ENCODE results near the gene FBXL17.

FBXL17 gene

DNA sequence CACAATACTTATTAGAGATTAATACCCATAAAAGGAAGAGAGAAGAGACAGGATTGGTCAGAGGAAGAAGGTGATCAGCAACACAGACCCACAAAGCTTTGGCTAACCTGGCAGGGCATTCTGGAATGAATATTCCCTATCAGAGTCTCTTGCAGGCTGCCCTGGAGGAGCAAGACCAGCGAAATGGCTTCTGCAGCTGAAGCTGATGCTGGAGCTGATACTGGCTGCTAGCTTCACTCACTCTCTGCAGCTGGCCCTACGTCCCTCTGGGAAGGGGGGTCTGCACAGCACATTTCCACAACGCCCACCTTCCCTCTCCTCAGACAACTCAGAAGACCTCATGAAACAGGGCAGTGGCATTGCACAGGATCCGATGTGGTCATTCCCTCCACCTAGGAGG, 541.3 kb downstream of the FBXL17 start:
- no peak for DNase-seq

DNA sequence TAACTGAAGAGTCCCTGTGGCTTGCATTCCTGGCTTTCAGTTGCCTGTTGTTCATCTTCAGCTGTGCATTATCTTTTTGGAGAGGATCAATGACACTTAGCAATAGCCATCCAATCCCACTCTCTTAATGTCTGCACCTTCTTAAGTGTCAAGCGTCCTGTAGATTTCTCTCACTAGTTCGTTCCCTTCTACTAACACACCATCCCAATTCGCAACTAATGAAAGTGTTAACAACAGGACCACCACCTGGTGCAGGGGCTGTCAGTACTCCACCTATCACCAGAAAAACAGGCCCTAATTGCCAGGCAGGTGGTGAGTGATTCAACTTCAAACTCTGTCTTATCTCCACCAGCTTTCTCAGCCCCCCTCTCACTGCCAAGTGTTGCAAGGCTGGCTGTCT, 541.7 kb downstream of the FBXL17 start:
- DNase-seq, result no peak

DNA sequence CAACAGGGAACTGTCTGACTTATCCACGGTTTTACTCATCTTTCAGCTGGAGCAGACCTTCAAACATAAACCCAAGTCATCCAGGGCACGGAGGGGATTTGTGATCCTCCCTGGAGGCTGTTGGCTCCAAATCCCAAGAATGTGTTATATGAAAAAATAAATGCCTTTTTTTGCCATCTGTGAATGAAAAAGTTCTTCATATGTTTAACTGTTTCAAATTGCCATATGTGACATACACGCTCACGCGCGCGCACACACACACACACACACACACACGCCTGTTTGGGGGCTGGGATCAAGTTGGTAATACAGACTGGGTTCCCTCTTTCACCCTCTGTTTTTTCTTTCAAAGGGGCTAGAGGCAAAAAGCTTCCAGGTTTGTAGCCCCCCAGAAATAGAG, 546.8 kb downstream of the FBXL17 start:
- DNase-seq, result no peak

DNA sequence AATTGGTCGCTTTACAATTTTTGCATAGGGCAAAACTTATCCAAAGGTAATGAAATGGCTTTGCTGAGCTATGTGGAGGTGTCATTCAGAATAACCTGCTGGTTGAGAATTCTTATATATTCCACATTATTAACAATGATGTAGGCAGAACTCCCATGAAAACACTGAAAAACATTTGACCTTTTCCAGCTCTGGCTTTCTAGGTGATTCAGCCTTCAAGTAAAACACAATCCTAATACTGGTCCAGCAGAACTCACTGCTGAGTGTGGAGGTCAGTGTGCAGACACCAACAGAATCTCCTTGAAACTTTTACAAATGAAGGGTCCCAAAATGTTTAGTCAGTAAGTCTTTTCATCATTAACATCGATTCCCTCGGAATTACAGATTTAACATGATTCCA, 549.2 kb downstream of the FBXL17 start:
- no peak for DNase-seq

DNA sequence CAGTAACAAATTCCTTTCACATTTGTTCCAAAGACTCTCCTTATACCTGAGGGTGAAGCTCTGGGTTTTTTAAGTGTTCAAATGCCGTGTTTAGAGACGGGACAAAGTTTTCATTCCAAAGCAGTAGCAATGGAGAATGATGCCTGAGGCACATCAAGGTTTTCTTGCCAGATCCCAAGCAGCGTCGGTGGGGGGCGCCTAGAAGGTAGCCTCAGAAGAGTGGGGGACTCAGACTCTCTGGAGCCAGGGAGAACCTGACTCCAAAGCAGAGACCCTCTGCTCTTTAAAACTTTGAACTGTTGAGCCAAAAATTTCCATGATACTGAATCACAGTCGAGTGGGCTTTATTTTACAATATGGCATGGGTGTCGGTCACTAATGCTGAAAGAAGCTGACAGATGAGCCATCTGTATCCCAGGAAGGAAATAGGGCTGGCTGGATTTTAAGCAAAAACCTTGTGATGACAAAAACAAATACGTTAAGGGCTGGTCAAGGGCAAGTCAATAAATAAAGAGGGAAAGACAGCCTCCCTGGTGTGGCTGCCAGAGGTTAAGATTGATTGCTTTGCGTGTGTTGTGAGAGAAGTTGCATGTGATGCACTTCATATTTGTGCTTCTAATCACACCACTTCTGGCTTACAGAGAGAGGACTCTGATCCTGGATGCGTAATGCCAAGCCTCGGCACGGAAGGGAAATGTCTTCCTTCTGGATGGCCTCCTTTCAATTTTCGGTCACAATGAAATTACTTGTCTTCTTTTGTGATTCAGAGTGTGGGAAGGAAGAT, 550.1 kb downstream of the FBXL17 start:
- DNase-seq, result peak; percentile 30

DNA sequence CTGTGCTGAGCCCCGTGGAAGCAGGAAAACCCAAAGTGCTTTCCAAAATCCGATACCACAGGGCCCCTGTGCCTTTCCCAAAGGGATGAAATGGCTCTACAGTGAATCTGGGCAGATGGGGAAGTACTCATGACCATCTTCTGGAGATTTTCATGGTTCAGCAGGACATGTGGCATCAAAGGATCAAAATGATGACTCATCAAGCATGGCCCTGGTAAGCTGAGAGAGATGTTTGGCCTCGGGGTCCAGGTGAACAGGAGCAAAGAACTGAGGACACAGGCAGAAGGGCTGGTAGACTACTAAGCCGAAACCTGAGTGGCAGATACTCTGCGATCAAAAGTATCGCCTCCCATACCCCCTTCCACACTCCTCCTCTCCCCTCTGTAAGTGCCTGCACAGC, 551.1 kb downstream of the FBXL17 start:
- DNase-seq, result no peak

DNA sequence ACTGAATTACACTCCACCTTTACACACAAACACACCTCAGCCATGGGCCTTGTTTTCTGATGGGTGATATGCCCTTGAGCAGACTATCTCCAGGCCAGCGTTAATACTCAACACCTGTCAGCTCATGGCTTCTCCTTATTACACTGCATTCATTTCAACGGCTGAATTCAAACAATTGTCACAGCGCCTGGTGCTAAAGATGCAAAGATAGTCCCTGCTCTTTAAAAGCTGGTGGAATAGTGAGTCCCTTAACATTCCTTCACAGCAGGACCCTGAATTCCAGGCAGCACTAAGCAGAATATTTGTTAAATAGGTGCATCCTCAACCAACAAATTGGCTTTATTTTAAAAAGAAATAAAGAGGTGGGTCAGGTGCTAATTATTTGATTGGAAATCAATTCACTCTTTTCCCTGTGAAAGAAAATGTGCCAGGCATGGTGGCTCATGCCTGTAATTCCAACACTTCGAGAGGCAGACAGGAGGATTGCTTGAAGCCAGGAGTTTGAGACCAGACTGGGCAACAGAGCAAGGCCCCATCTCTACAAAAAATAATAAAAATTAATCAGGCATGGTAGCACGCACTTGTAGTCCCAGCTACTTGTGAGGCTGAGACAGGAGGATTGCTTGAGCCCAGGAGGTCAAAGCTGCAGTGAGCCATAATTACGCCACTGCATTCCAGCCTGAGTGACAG, 555.4 kb downstream of the FBXL17 start:
- no peak for DNase-seq

DNA sequence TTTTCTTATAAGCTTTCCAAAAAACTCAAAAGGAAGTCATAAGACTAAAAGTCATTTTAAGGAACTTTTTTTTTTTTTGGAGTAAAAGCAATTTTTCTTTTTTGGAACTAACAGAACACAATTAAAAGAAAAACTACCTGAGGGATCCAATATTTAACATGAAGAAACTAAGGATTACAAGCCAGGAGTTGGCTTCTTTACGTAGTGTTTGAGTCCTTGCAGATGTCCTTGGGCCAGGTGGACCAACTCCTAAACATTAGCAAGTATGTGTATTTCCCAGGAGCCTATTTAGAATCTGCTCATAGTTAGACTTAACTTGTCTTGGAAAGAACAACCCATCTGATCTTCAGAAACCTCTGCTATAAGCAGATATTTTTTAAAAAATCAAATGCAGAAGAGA, 557.1 kb downstream of the FBXL17 start:
- no peak for DNase-seq

DNA sequence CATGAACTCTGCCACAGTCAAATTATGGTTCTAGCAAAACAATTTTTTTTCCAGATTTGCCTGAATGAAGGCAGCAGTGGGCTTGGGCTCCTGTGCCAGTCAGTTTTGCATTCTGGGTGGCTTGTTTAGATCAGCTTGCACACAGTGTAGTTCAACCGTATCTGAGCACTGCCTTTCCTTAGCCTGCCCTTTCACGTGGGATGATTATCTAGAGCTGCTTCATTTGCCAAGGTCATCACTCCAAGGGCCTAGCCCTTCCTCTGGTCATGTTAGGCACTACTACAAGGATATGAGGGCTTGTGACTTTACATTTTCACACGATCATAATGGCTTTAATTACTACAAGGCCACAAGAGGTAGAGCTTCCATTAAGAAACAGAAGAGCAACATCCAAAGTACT, 560.6 kb downstream of the FBXL17 start:
- DNase-seq, result no peak

DNA sequence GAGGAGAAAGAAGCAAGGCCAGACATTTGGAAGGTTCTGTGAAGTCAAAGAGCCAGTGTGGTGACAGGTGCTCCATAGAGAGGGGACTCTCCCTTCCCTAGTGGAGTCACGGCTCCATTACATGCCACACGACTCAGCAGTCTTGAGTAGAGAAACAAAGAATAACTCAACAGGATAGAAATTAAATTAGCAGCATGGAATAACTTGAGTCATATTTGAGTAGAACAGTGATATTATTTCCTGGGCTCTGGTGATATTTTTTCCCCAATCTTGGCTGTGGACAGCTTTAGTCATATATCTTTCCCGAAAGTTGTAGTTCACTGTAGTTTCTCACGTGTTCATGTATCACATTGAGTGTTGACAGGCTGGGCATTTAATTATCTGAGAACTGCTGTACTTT, 561.5 kb downstream of the FBXL17 start:
- no peak for DNase-seq

DNA sequence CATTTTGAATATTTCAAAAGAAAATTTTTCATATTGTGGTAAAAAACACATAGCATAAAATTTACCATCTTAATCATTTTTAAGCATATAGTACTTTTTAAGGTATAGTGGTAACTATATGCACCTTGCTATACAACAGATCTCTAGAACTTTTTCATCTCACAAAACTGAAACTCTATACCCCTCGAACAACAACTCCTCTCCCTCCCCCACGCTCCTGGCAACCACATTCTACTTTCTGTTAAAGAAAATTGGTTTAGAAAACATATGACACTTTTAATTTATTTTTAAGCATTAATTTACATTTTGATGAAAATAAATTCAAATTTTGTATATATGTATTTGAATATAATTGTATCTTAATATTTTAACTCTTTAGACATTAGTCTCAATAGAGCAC, 563.9 kb downstream of the FBXL17 start:
- DNase-seq, result no peak

DNA sequence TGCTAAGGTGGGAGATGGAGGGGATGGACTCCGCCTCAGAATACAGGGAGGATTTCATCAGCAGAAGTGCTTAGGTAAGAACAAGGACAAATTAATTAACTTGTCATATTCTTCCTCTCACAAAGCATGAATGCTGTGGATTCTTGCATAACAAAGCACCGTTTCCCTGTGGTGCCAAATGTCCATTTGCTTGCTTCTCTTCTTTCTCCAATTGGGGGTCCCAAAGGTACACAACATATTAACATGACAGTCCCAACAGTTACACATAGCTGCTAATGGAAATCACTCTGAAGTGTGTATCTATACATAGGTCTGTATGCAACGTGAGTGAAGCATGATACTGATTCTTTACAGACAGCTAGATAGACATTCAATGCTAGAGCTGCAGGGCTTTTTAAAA, 564.5 kb downstream of the FBXL17 start:
- DNase-seq, result no peak

DNA sequence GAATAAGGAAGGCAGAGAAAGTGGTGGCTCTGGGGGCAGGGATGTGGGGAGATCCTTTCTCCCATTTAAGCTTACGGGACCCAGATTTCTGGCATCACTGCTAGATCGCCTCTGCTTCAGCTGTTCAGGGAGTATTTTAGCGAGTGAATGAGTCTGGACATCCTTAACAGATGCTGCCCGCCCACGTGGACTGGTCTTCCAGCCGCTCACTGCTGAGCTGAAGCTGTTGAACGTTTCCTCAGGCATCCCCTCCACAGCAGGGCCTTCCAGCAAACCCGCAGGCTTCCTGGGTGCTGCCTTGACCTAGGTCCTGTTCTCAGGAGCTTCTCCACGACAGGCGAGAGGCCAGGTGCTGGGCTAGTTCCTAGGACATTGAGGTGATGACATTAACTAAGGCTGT, 566.8 kb downstream of the FBXL17 start:
- no peak for DNase-seq

DNA sequence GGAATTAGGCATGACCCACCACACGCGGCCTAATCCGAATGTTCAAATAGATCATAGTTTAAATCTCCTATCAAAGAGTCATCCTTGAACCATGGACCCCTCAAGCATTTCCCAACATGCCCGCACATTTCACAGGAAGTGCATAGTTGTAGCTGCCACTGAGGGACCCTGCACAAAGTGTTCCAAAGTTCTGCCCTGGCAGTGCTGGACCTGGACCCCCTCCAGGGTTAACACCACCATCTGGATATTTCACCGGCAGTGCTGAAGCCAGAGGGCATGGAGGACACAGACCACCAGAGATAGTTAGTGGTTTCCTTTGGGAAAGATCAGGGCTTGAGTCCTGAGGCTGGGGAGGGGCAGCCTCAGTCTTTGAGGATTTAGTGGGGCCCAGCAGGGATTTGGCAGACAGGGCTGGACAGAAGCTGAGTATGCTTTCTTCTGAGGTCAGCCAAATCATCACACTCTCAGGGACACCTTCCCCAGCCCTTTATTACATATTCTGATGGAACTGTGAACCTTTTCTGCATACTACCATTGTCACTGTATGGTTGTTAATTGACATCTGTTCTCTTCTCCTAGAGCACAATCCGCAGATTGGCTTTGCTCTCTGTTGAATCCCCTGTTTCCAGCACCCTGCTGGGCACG, 567.6 kb downstream of the FBXL17 start:
- no peak for DNase-seq

DNA sequence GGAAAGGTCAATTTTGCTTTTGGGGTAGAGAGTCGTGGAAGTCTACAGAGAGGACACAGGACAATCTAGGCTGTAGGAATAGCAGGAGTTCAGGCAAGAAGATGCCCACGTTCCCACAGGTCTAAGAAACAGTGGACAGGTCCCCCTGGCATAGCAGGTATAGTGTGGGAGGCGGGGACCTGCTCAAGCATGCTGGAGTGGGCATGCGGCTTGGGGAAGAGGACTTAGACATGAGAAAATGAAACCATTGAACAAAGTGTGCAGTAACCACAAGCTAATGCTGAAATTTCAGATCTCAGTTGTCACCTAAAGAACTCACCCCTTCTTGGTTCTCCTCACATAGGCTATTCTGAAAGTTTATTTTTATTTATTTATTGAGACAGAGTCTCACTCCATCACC, 568.3 kb downstream of the FBXL17 start:
- DNase-seq, result no peak

DNA sequence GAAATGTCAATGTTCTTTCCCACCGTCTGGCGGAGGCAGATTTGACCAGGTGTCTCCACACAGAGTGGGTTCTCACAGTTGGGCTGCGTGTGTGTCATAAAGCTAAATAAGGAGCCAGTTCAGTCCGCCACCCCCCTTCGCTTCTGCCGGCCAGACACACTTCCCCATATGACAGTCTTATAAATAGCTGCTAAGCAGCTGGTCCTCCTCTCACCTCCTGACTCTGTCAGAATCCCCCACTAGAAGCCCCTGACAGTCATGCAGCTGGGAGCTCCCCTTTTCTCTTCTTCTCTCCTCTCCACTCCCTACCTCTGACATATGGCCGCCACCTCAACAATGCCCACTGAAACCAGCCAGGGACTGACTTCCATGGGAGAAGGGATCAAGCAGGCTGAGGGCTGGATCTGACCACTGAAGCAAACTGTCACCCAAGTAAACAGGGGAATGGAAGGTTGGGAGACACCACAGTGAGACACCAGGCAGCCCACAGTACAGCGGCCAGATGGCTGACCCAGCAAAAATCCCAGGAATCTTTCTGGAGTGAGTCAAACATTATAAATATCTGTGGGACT, 569.2 kb downstream of the FBXL17 start:
- DNase-seq, result no peak

DNA sequence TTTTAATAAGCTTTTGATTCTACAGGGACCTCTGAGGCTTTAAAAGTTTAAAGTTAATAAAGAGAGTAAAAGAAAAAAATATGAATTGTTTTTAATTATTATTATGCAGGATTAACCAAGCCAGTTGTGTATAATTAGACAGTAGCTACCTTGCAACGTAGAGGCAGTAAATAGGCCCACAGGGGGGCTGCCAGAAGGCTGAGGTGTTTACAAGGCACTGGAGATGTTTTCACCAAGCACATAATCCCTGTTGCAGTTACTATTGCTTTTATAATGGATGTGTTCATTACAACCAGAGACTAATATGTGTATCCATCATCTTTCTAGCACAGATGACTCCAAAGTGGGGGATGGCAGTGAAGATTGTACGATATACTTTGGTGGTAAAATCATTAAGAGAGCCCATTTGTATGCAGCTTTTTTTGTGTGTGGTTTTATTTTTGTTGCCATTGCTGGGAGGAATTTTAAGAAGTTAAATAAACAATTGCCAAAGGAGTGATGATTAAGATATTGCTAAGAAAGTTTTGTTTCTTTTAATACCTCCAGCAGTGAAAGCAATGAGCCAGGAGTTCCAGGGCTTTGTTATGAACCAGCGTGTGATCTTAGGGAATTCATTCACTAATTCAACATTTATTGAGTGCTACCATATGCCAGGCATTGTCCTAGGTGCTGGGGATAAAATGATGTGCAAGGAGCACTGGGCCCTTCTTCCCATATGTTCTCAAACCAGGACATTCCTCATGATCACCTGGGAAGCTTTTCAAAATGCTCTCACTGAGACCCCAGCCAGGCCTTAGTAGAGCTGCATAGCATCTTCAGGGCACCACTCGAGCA, 572.5 kb downstream of the FBXL17 start:
- DNase-seq, result no peak
